ENCODE measurements around the gene LCE7A. TPM values are rescaled to one million over a fixed set of nuclear protein-coding genes. Genes with fewer than 3 reads are reported as not detected.

LCE7A gene
- total RNA-seq, 4 donors from 2014 or later = not detected

DNA sequence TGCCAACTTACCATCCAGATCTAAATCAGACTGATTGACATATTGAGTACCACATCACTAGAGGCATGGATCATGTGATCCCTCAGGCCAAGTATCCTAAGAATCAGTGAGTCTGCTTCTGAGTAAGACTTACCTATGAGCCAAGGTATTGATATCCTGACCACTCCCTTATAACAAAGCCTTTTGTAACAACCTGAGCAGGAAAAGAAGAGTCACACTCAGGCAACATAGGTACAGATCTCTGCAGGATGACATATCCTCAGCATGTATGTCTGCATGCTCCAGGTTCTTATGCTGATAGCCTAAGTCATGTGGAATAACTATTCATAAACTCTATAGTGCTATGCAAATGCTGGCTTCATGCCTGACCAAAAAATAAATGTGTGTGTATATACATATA, 34.8 kb upstream of the LCE7A start:
- Histone ChIP-seq H3K9me3 (no peaks in the 10 kb centered on the region), H3K27me3 (no peaks in the 10 kb centered on the region), H3K4me3 (no peak overlapping the region), H3K4me1 (no peaks in the 10 kb centered on the region), H3K36me3 (no peaks in the 10 kb centered on the region), H3K27ac (no peak overlapping the region)
- intact Hi-C loops (cut with DNase I; ENCODE audit: low total_unique reads) = no loop called here
- no peak for TF ChIP-seq POLR2A (IDR thresholded peaks at IDR 0.05)
- TF ChIP-seq, protein P1, sequence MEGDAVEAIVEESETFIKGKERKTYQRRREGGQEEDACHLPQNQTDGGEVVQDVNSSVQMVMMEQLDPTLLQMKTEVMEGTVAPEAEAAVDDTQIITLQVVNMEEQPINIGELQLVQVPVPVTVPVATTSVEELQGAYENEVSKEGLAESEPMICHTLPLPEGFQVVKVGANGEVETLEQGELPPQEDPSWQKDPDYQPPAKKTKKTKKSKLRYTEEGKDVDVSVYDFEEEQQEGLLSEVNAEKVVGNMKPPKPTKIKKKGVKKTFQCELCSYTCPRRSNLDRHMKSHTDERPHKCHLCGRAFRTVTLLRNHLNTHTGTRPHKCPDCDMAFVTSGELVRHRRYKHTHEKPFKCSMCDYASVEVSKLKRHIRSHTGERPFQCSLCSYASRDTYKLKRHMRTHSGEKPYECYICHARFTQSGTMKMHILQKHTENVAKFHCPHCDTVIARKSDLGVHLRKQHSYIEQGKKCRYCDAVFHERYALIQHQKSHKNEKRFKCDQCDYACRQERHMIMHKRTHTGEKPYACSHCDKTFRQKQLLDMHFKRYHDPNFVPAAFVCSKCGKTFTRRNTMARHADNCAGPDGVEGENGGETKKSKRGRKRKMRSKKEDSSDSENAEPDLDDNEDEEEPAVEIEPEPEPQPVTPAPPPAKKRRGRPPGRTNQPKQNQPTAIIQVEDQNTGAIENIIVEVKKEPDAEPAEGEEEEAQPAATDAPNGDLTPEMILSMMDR (IDR thresholded peaks at IDR 0.05 in 4 of 5, conservative IDR thresholded peaks at IDR 0.05 in 1 of 5) = no peak
- in situ Hi-C loops (cut with MboI; ENCODE audit: low sequenced_read_pairs in 4 of 4) = no loop called here
- ATAC-seq = no peak
- DNase-seq = no peak

- DNase-seq (no peak), ATAC-seq (no peak)
- intact Hi-C loops (cut with DNase I; ENCODE audit: low total_unique reads) (no loop called here), in situ Hi-C loops (cut with MboI; ENCODE audit: low sequenced_read_pairs in 4 of 4) (no loop called here)
- H3K27ac ChIP-seq = no peak within 1 kb of the TSS
- H3K27me3 ChIP-seq = no peaks in the 10 kb centered on the region
- no peak within 1 kb of the TSS for H3K4me3 ChIP-seq
- H3K4me1 ChIP-seq = no peaks in the 10 kb centered on the region
- no peaks in the 10 kb centered on the region for H3K36me3 ChIP-seq
- H3K9me3 ChIP-seq = no peaks in the 10 kb centered on the region
- no peak for TF ChIP-seq POLR2A (IDR thresholded peaks at IDR 0.05)
Measured at GRCh38 chr1:152827173-152827572, 32.6 kb upstream of the LCE7A start, which contains the start of gene LCE1A. TSS of gene LCE1A (plus strand) at chr1:152827473. CDS start at chr1:152827473, 0 bp downstream.

DNA sequence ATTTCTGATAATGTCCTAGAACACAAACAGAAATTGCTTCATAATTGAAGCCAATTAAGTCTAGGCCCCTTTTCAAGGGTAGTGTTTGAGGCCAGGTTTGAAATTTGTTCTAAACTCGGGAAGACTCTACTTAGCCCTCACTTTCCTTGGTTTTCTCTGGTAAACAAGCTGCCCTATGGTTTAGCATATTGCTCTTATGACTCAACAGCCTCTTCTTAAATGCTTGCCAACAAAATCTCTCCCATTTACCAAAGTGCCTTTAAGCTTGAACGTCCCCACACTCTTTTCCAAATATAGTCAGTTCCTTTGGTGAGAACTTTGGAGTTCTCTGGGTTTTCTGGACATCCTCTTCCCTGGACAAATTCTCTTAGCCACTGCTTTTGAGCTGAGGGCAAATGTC, 22.9 kb upstream of the LCE7A start:
- H3K27ac ChIP-seq = no peak overlapping the region
- H3K4me3 ChIP-seq = no peak overlapping the region
- ATAC-seq = no peak
- intact Hi-C loops (cut with DNase I; ENCODE audit: low total_unique reads) = no loop called here
- no peak for DNase-seq
- no peaks in the 10 kb centered on the region for H3K4me1 ChIP-seq
- no peaks in the 10 kb centered on the region for H3K36me3 ChIP-seq
- in situ Hi-C loops (cut with MboI; ENCODE audit: low sequenced_read_pairs in 4 of 4) = no loop called here
- H3K9me3 ChIP-seq = no peaks in the 10 kb centered on the region
- H3K27me3 ChIP-seq = no peaks in the 10 kb centered on the region
- TF ChIP-seq POLR2A (IDR thresholded peaks at IDR 0.05) = no peak
- TF ChIP-seq, protein P1 (IDR thresholded peaks at IDR 0.05 in 4 of 5, conservative IDR thresholded peaks at IDR 0.05 in 1 of 5) = no peak

- H3K4me1 ChIP-seq = no peaks in the 10 kb centered on the region
- no peak for ATAC-seq
- H3K4me3 ChIP-seq = no peak within 1 kb of the TSS
- H3K27me3 ChIP-seq = no peaks in the 10 kb centered on the region
- intact Hi-C loops (cut with DNase I; ENCODE audit: low total_unique reads) (no loop called here), in situ Hi-C loops (cut with MboI; ENCODE audit: low sequenced_read_pairs in 4 of 4) (no loop called here)
- TF ChIP-seq POLR2A (IDR thresholded peaks at IDR 0.05) = no peak
- H3K36me3 ChIP-seq = no peaks in the 10 kb centered on the region
- no peak for DNase-seq
- H3K27ac ChIP-seq = no peak within 1 kb of the TSS
- H3K9me3 ChIP-seq = no peaks in the 10 kb centered on the region
Measured at GRCh38 chr1:152842556-152842955, 17.2 kb upstream of the LCE7A start, which contains the start of gene LCE6A. TSS of gene LCE6A (plus strand) at chr1:152842856. CDS start at chr1:152843521, 665 bp downstream.

DNA sequence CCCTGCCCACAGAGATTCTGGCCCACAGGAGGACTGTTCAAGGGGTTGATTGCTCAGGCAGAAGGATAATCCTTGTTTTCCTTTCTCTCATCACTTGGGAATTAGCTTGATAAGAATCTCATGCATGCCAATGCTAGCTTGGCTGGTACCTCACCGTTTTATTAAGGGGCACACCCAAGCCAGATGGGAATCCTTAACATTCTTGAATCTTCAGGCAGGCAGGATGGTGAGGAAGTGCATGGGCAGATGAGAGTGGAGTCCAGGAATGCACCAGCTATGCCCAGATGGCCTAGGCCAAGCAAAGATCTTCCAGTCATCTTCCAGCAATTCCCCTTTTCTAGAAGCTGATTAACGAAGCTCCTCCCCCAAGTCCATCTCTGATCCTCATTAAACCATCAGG, 4.1 kb upstream of the LCE7A start:
- DNase-seq = no peak
- no peak for ATAC-seq
- TF ChIP-seq, protein P1 (IDR thresholded peaks at IDR 0.05 in 4 of 5, conservative IDR thresholded peaks at IDR 0.05 in 1 of 5) = no peak
- no peak for TF ChIP-seq POLR2A (IDR thresholded peaks at IDR 0.05)
- no peak overlapping the region for H3K27ac ChIP-seq
- in situ Hi-C loops (cut with MboI; ENCODE audit: low sequenced_read_pairs in 4 of 4) = no loop called here
- H3K4me1 ChIP-seq = no peaks in the 10 kb centered on the region
- no peaks in the 10 kb centered on the region for H3K9me3 ChIP-seq
- H3K27me3 ChIP-seq = no peaks in the 10 kb centered on the region
- H3K36me3 ChIP-seq = no peaks in the 10 kb centered on the region
- no peak overlapping the region for H3K4me3 ChIP-seq
- intact Hi-C loops (cut with DNase I; ENCODE audit: low total_unique reads) = no loop called here

- Histone ChIP-seq H3K4me3 (no peak overlapping the region), H3K36me3 (no peaks in the 10 kb centered on the region), H3K9me3 (no peaks in the 10 kb centered on the region), H3K27me3 (no peaks in the 10 kb centered on the region), H3K4me1 (no peaks in the 10 kb centered on the region), H3K27ac (no peak overlapping the region)
- intact Hi-C loops (cut with DNase I; ENCODE audit: low total_unique reads) = no loop called here
- no peak for TF ChIP-seq POLR2A (IDR thresholded peaks at IDR 0.05)
- TF ChIP-seq, protein P1 (IDR thresholded peaks at IDR 0.05 in 4 of 5, conservative IDR thresholded peaks at IDR 0.05 in 1 of 5) = no peak
- ATAC-seq (no peak), DNase-seq (no peak)
- in situ Hi-C loops (cut with MboI; ENCODE audit: low sequenced_read_pairs in 4 of 4) = no loop called here
Measured at GRCh38 chr1:152858062-152858461, 1.7 kb upstream of the LCE7A start.
